Measurements from ENCODE around the gene LYZL6.
"Not testable (repeated sequence)": the region's sequence is repeated elsewhere in the genome, so short reads cannot be mapped to it uniquely, and the experiment has no call there.

LYZL6 gene

DNA sequence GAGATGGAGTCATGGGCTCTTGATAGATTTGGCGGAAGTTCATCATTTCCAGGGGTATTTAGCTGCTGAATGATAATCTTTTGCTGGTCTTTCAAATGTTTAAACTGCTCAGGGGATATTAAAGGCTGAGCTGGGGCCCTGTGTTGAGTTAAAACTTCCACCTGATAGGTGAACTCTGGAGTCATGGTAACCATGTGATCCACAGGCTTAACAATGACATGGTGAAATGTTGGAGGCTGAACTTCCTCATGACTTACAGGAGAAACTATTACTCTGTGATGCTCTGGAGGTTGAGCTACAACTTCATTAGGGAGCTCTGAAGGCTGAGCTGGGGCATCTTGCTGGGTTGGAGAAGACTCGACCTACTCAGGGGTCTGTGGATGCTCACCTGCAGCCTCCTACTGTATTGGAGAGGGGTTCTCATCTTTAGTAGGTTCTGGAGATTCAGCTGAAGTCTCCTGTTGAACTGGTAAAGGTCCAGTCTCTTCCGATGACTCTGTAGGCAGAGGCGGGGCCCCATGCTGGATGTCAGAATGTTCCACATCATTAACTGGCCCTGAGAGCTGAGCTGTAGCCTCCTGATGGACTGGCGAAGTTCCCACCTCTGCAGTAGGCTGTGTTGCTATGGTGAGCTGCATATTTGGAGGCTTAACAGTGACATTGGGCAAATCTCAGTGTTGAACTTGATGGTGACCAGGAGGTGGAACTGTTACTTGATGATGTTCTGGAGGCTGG lies 37.2 kb downstream of the LYZL6 start:
- no peak for DNase-seq

- DNase-seq: no peak
These were observed 40.1 kb downstream of the LYZL6 start for GRCh38 chr17:35903451-35903850.

- DNase-seq: no peak
These were observed 41.8 kb downstream of the LYZL6 start for GRCh38 chr17:35901631-35902175.

- no peak for DNase-seq
These were observed 42.6 kb downstream of the LYZL6 start for GRCh38 chr17:35900708-35901480.

DNA sequence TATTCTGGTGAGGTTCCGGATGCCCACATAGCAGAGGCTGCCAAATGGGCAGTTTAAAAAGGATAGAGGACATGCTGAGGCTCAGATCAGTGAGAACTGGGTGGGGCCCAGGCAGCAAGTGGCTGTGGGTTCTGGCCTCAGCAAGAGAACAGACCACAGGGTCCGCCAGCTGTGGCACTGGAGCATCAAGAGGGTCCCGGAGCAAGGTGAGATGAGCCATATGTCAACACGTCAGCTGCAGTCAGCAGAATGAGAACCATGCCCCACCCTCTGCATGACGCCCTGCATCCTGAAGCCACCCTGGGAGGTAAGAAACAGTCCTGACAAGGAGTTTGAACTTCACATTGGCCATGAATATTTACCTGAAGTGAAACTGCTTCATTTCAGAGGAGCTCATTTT lies 43.2 kb downstream of the LYZL6 start:
- DNase-seq: no peak

DNA sequence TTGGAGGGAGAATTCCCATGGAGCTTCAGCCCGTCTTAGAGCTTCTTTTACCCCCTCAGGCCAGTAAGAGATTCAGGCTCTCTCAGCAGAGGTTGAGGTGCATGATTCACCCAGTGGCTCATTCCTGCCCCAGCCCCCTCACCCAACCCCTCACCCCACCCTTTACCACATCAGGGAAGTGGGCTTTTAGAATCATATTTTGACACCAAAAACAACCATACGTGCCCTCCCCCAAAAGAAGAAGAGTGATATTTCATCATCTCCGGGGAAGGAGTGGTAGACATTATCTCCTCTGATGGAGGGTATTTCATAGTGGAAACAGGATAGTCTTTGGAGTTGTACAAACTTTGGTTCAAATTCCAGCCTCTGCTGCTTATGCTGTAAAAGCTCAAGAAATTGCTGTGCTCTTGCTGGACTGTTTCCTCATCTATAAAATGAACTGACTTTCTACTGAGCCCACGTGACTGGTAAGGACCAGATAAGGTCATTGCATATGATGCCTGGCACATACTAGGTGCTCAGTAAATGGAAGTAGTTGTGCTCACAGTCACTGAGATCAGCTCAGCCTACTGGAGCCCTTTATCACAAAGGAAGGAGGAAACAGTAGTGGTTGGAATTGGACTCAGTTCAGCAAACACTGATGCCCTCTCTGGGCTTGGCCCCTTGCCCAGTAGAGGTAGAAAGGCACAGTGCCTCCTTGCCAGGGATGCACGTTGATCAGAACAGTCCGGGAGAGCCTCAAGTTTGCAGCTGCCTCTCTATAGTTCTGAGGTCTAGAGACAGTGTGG lies 45.0 kb downstream of the LYZL6 start:
- DNase-seq: no peak

DNA sequence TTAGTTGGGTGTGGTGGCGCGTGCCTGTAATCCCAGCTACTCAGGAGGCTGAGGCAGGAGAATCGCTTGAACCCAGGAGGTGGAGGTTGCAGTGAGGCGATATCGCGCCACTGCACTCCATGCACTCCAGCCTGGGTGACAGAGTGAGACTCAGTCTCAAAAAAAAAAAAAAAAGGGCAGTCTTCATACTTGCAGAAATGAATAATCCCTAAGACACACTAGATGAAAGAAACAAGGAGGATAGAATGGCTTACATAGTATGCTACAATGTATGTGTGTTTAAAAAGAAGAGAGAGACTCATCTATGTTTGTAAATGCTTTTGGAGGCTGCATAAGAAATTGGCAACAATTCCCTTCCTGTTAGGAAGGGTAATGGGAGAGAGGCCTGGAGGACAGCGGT lies 45.7 kb downstream of the LYZL6 start:
- DNase-seq: not testable (repeated sequence)

DNA sequence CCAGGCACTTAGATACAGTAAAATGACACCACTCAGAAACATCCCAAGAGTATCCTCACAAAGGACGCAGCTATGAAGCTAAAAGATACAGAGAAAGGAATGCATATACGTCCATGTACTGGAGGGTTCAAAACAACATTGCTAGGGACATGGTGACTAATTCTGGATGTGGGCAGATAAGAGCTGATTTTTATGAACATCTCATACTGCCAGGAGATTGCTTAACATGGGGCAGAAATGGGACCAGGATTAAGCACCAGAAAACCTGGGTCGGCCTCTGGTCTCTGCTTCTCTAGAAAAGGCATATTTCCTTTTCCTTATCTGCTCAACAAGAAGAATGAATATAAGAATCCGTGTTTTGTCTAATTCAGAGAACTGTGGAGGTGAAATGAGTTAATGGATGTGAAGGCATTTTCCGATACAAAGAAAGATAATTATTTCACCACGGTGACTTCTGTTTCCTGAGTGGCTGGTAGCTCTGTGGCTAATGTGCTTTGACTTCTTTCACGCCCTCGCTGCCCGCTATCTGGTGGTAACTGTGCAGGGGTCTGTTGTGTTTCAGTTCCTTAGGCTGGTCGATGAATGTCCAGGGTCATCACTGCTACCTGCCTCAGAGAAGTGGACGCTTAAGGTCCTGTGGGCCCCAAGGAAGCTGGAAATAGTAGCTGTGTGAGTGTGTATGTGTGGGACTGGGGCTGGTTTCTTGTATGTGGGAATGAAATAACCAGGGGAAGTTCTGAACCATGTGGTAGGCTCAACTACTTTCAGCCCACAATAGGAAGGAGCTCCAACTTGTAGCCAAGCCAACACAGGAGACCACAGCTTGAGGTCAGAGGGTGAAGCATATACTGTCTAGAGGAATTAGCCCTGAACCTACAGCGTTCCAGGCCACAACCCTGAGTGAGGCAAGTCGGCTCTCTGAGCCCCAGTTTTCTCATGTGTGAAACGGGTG lies 47.6 kb downstream of the LYZL6 start:
- DNase-seq: no peak

GRCh38 chr17:35894206-35894605 lies 49.3 kb downstream of the LYZL6 start:
- no peak for DNase-seq

- DNase-seq: no peak
These were observed 49.8 kb downstream of the LYZL6 start for GRCh38 chr17:35893751-35894150.

DNA sequence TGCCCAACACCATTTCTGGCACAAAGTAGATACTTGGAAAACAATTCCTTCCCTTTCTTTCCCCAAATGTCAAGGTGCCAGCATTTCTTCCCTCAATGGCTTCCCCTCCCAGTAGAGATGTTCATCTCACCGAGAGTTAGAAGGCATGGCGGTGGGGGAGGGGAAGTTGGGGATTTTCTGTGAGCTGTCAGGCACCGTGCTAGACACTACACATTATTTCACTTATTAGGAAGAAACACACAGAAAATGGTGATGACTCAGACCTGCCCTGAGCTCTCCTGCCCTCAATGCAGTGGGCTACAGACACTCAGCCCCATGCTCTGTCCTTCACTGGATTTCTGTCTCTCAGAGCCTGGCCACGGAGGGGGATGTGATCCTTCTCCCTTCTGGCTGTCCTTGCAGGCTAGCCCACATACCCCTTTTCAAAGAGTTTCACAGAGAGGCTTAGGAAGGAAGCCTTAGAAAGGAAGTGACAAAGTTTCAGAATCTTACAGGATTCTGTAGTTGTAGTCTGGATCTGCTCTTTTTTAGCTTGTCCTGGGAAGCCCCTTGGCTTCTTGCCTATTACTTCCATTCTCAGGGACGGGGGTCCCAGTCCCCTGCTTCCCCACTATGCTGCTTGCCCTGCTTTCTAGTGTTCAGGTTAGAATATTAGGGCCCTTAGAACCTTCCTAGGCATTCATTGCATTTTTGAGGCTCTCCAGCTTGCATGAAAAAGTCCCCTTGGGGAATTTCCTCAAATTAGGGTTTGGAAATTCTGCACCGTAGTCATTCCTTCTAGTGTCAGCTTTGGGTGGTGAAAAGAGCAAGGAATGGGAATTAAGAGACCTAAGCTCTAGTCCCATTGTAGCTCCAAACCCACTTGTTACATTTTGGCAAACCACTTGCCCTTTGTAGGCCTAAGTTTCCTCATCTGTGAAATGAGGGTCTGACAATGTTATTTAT lies 51.1 kb downstream of the LYZL6 start:
- no peak for DNase-seq

- DNase-seq: no peak
These were observed 52.2 kb downstream of the LYZL6 start for GRCh38 chr17:35891269-35891668.

DNA sequence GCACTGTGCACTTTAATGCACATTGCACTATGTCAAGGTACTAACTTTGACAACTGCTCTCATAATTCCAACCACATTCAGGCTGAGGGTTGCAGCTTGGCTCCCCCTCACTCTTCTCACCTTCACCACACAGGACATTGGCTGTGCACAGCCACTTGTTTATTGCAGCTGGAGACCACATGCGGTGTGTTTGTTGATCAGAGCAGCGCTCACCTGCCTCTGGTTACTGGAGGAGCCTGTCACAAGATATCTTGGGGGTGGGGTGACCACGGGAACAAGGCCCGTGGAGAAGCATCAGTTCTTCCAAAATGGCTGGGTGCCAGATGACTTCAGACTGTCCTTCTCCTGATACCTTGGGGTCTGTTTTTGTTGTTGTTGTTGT lies 52.7 kb downstream of the LYZL6 start:
- no peak for DNase-seq

GRCh38 chr17:35889818-35890773 lies 53.4 kb downstream of the LYZL6 start:
- DNase-seq: no peak

GRCh38 chr17:35889241-35889640 lies 54.3 kb downstream of the LYZL6 start:
- DNase-seq: no peak
